Measurements from ENCODE around the gene HADHA.

HADHA gene

DNA sequence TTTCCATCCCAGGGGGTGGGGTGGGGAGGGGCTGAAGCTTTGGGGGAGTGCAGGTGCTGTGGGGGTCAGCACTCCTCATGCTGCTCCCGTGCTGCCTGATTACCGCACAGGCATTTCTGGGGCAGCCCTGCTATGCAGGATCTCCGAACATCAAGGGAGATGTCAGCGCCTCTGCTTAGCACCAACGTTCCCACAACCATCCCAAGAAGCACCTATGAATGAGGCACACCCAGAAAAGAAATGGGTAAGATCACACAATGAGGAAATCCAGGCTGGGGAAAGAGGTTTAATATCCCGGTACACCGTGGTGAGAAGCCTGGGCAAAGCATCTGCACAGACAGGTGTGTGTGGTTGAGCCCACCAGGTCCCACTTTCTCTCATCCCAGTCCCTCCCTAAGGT lies 54.1 kb downstream of the HADHA start:
- DNase-seq: no peak

- DNase-seq: no peak
These were observed 54.7 kb downstream of the HADHA start for GRCh38 chr2:26189751-26190150.

DNA sequence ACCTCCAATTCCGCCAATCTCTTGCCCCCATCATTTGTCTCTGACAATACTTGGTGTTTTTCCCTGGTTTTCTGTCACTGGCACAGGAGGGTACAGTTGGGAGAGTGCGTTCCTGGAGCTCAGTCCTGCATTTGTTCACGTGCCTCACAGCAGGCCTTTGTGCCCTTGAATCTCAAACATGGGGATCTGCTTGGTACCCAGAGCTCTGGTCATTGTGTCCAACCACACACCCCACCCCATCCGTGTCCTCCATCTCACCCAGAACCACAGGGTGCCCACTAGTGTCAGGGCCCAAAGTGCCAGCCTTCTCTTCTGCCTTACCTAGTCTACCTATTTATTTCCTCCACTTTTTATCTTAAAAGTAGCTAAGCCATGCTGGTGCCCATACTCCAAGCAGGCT lies 55.3 kb downstream of the HADHA start:
- no peak for DNase-seq

DNA sequence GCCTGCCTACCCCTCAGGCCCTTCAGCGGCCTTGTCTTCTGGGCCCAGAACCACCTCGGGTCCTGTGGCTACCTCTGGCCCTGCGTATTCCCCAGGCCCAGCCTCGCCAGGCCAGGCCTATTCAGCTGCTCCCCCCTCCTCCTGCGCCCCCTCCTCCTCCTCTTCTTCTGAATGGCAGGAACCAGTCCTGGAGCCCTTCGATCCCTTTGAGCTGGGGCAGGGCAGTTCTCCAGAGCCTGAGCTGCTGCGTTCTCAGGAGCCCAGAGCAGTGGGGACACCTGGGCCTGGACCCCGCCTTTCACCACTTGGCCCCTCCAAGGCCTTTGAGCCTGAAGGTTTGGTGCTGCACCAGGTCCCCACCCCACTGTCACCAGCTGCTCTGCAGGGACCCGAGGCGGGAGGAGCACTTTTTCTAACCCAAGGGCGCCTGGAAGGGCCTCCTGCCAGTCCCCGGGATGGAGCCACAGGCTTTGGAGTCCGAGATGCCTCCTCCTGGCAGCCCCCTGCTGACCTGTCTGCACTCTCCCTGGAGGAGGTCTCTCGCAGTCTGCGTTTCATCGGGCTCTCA lies 56.8 kb downstream of the HADHA start:
- DNase-seq: no peak

DNA sequence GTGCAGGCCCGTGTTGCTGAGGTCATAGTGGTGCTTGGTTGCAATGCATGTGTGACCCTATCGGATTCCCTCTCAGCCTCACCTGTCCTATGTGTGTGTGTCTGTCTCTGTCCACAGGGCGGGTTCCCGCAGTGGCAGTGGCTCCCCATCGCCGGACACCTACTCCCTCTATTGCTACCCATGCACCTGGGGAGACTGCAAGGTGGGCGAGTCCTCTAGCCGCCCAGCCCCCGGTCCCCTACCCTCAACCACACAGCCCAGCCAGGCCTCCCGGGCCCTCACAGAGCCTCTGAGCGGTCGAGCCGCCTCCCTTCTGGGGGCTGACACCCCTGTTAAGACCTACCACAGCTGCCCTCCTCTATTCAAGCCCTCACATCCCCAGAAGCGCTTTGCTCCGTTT lies 57.3 kb downstream of the HADHA start:
- no peak for DNase-seq

- no peak for DNase-seq
These were observed 58.3 kb downstream of the HADHA start for GRCh38 chr2:26185954-26186770.

GRCh38 chr2:26185304-26185928 lies 59.0 kb downstream of the HADHA start:
- no peak for DNase-seq

- peak; percentile 88 for DNase-seq
These were observed 59.7 kb downstream of the HADHA start for GRCh38 chr2:26184555-26185303.

- DNase-seq: no peak
These were observed 60.3 kb downstream of the HADHA start for GRCh38 chr2:26184121-26184520.

- DNase-seq: no peak
These were observed 61.4 kb downstream of the HADHA start for GRCh38 chr2:26182887-26183630.

DNA sequence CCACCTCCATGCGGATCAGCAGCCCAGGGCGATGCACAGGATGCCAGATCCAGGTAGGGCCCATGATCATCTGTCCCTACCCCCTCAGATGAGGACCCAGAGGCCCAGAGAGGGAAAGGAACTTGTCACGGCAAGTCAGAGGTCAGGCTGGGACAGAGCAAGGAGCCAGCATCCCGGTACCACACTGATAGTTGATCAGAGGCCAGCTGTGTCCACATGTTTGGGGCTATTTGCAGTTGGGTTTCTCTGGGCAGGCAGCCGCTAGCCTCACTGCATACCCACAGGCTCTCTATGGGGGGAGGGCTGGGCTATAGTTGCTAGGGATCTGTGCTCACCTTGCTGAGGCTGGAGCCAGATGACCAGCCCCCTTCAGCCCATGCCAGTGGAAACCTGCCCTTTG lies 62.0 kb downstream of the HADHA start:
- no peak for DNase-seq

DNA sequence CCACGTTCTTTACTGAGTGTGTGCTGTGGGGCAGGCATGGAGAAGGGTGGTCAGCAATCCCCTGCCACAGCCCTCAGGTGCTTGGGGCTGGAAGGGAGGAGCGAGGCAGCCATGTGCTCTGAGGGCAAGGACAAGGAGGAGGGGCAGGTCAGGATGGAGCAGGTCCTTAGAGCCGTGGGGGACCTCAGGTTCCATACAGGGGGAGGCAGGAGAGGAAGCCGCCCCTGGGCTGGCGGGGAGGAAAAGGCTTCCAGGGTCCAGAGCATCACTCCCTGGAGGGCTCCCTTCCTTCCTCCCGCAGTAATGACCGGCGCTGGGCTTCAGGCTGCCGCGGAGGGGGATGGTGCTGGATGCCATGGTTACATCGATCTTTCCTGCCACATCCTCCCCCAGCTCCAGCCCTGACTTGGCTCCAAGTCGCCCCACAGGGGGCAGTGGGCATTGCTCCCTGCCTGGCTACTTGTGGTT lies 65.0 kb downstream of the HADHA start:
- DNase-seq: no peak

DNA sequence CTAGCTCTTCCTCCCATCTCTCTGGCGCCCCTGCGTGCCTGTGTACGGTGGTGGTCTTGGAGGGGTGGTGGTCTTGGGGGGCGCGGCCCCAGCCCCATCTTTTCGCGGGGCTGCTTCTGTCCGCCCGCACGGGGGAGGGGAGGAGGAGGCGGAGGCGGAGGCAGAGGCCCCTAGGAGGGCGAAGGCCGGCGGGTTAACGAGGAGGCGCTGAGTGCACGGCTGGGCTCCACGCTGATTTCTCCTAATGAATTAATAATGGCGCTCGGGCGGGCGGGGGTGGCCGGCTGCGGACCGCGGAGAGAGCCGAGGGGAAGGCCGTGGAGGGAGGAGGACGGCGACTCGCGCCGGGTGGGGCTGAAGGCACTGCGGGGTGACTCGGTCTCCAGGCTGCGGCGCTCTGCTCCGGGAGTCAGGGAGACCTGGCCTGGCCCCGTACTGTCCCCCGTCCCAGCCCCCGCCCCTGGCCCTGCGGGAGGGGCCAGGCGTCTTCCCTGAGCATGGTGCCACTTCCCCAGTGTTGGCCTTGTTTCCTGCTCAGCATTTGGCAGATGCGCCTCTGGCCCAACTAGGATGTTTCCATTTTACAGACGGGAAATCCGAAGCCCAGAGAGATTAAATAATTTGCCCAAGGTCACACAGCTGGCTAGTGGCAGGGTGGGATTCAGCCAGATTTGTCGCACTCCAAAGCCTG lies 65.5 kb downstream of the HADHA start:
- no peak for DNase-seq

- DNase-seq: no peak
These were observed 66.2 kb downstream of the HADHA start for GRCh38 chr2:26178246-26178645.

DNA sequence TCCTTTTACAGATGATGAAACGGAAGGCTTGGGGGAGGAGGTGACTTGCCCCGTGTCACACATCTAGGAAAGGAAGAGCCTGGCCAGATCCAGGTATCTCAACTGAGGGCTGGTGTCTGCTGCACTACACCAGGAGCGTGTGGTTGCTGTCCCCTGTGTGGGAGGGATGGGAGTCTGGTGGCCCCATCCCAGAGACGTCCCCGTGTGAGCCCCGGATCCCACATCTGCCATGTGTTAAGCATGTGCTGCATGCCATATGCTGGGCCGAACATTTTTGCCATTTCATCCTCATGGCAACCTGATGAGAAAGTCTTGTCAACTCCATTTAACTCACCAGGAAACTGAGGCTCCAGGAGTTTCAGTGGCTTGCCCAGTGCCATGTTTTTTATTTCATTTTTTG lies 67.3 kb downstream of the HADHA start:
- no peak for DNase-seq

- no peak for DNase-seq
These were observed 68.2 kb downstream of the HADHA start for GRCh38 chr2:26176279-26176615.

DNA sequence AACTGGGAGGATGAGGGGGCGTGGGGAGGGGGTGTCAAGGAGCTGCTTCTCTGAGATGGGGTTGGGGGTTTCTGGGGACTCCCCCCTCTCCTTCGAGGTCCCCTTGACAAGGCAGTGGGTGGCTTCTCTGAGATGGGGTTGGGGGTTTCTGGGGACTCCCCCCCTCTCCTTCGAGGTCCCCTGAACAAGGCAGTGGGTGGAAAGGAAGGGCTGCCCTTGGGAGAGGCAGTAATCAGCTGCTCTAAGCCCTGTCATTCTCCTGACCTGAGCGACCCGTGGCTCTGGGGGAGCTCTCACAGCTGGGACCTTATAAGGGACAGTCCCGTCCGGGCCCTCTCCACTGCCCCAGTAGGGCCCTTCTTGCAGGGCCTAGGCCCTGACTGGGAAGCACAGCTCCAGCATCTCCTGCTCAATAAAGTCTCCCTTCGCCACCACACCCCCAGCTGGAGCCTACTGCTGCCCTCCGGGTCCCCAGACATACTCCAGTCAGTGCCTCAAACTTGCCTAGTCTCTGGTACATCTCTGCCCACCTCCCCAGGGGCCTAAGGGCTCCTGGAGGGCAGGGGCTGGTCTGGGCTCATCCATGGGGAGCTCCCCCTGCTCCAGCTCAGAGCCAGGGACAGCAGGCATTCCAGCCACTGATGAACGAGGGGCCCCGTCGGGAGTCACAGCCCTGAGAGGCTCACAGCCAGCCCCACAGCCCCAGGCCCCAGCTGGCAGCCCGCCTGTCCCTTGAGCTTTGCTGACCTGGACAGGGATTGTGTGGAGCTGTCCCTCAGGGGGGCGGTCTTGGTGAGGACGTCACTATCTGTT lies 68.8 kb downstream of the HADHA start:
- DNase-seq: no peak

DNA sequence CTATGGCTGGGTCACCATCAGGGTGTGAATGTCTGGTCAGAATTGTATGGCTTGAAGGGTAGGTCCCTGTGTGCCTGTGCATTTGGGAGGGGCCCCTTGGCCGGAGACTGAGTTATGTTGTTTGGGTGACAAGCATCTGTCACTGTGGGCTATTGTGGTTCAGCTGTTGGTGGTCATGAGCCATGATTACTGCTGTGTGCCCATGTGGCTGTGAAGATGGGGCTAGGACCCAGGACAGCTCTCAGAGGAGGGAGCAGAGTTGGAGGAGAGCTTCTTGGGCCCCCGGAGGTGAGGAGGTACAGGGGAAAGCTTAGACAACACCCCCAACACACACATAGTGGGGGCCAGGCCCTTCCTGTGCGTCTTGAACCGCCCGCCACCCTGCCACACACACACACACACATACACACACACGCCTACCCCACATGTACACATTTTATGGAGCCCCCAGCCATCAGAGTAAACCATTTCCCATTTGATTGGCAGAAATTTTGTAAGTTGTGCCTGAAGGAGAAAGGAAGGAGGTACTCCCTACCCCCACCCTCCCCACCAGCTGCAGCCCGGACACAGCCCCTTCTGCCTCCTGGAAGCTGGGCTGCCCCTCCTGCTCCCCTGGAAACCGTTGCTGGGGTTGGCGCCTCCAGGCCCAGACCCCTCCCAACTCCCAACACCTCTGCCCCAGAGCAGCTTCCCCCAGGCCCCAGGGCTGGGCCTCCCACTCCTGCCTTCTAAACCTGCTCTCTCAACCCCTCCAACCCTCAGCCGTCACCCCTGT lies 69.6 kb downstream of the HADHA start:
- DNase-seq: no peak

- DNase-seq: no peak
These were observed 70.5 kb downstream of the HADHA start for GRCh38 chr2:26173776-26174482.
